Testis (tissue), 5 donors: ENCODE measurements around the gene OR2D3. TPM values are rescaled to one million over a fixed set of nuclear protein-coding genes. Genes with fewer than 3 reads are reported as not detected.

Source experiments
- DNase-seq: peaks from one replicate; pipeline ENCODE4 v3.0.0-alpha.2; 2019
- H3K27ac ChIP-seq, 2 donors: fragments of 200-600 bp; sonication (generic); one replicate each; pipeline ENCODE4 v1.5.1; 2019
- H3K27me3 ChIP-seq: fragments of 200-600 bp; sonication (generic); one replicate; pipeline ENCODE4 v1.5.1; 2019
- H3K36me3 ChIP-seq: fragments of 200-600 bp; sonication (generic); one replicate; pipeline ENCODE4 v1.5.1; 2017; ENCODE audit warnings: low read depth; ENCODE audit errors: missing control alignments
- H3K4me1 ChIP-seq: fragments of 200-600 bp; sonication (generic); one replicate; pipeline ENCODE4 v1.5.1; 2019
- H3K4me3 ChIP-seq, 2 donors: fragments of 200-600 bp; sonication (generic); one replicate each; pipeline ENCODE4 v1.5.1; 2017 to 2019
- H3K9me3 ChIP-seq: fragments of 200-600 bp; sonication (generic); one replicate; pipeline ENCODE4 v1.5.1; 2017
- CTCF ChIP-seq, 3 experiments: fragments of 450-650 bp in 2 of 3; fragments of 200-600 bp in 1 of 3; sonication (generic) in 1 of 3; IDR thresholded peaks; one replicate each; pipeline ENCODE4 v1.5.1; 2016 to 2019; ENCODE audit warnings: antibody characterized with exemption in 3 of 3, mild to moderate bottlenecking in 2 of 3, moderate library complexity in 1 of 3
- POLR2A ChIP-seq: fragments of 450-650 bp; IDR thresholded peaks from one replicate; pipeline ENCODE4 v1.6.1; 2017; ENCODE audit warnings: antibody characterized with exemption, mild to moderate bottlenecking, moderate library complexity
- WGBS, 2 donors: methylation state at CpG; one replicate each; pipeline ENCODE4 v1.1.5; 2018; 5-methylcytosine and 5-hydroxymethylcytosine counted together
- intact Hi-C: fragments of 100-400 bp; cut with DNase I; formaldehyde crosslinking; loops from one replicate; pipeline ENCODE4 v1.15.1; 2023; ENCODE audit warnings: low total_unique reads
- long read RNA-seq, 2 donors: transcript quantifications; one replicate each; lab custom pipeline, GENCODE V29; 2026
- polyA plus RNA-seq: library from polyadenylated mRNA; stranded (reverse); fragments of 350-450 nt; fragmentation: Illumina TruSeq; extraction: RNeasy Lipid Tissue Mini Kit (QIAGEN cat#74804); gene quantifications from one replicate; pipeline ENCODE4 v1.2.3, GENCODE V29; 2014; ENCODE audit warnings: low read depth, low replicate concordance; ENCODE audit not compliant: insufficient read depth
- total RNA-seq, 2 donors: library from RNA; depleted of rRNA; stranded (reverse); fragments of >200 nt; gene quantifications; one replicate each; pipeline ENCODE4 v1.2.3, GENCODE V29; 2016

Gene OR2D3
- total RNA-seq (not detected), polyA plus RNA-seq (not detected)
- long read RNA-seq, donor 1 = 0 reads
- long read RNA-seq, donor 2 = 0 reads

DNA sequence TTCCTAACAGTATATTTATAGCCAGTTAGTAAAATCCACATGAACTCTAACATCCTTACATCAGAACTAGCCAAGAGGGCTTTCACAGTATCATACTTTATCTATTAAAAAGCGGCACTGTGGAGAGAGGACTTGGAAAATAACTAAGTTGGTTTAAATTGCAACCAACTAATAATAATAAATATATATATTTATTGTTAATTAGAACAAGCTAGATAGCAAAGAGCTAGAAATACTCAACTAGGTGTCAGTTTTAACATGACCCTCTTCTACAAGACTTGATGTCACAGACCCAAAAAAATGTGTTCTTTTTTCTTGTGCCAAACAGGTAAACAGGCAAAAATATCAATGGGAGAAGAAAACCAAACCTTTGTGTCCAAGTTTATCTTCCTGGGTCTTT is at the start of gene OR2D3:
Gene OR2D3 (plus strand): TSS at position 301 of the 400 bp plus-strand sequence. CDS start 0 bp downstream, at position 301.
- no peaks in the 10 kb centered on the region for H3K36me3 ChIP-seq

GRCh38 chr11:6871278-6871677 is 49.5 kb upstream of the OR2D3 start:
- H3K27me3 ChIP-seq = no peaks in the 10 kb centered on the region
- H3K36me3 ChIP-seq = no peaks in the 10 kb centered on the region
- TF ChIP-seq POLR2A = no peak
- no peak for TF ChIP-seq CTCF (IDR thresholded peaks at IDR 0.05)
- no peak for DNase-seq
- no peaks in the 10 kb centered on the region for H3K9me3 ChIP-seq
- no peaks in the 10 kb centered on the region for H3K4me1 ChIP-seq
- WGBS, 2 donors = 85 to 98% methylated on average over 1 of the region's 1 CpG
- no peak overlapping the region for H3K27ac ChIP-seq
- no peak overlapping the region for H3K4me3 ChIP-seq
- intact Hi-C loops = no loop called here

More for the DNA sequence above, at the start of gene OR2D3:
- intact Hi-C loops = no loop called here
- no peak for DNase-seq
- H3K4me1 ChIP-seq = no peaks in the 10 kb centered on the region
- no peak within 1 kb of the TSS for H3K4me3 ChIP-seq
- WGBS, 2 donors = 86 to 93% methylated on average over 1 of the region's 1 CpG
- no peak for TF ChIP-seq POLR2A
- TF ChIP-seq CTCF (IDR thresholded peaks at IDR 0.05) = no peak
- no peaks in the 10 kb centered on the region for H3K9me3 ChIP-seq
- no peak within 1 kb of the TSS for H3K27ac ChIP-seq
- H3K27me3 ChIP-seq = no peaks in the 10 kb centered on the region

- no peaks in the 10 kb centered on the region for H3K9me3 ChIP-seq
- no peaks in the 10 kb centered on the region for H3K36me3 ChIP-seq
- no peaks in the 10 kb centered on the region for H3K4me1 ChIP-seq
- no peak overlapping the region for H3K4me3 ChIP-seq
- H3K27me3 ChIP-seq = no peaks in the 10 kb centered on the region
- intact Hi-C loops = no loop called here
- no peak overlapping the region for H3K27ac ChIP-seq
- no peak for DNase-seq
- WGBS, 2 donors = 97% methylated on average over 2 of the region's 2 CpGs
- TF ChIP-seq CTCF (IDR thresholded peaks at IDR 0.05) (no peak), POLR2A (no peak)
Observed at GRCh38 chr11:6875761-6876160, 45.0 kb upstream of the OR2D3 start.

DNA sequence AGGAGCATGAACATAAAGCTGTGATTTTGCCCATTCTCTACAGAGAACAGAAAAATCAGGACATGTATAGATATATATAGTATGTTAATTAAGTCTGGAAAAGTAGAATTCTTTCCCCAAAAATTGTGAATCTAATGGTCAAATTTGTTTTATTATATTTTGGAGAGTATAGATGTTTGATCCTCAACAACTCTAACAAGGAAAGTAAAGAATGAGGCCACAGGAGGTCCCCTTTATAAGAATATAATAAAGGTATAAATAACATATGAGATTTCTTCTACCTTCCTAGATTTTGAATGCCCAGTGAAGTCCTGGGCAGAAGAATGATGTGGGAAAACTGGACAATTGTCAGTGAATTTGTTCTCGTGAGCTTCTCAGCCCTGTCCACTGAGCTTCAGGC is 44.5 kb upstream of the OR2D3 start, which contains the start of gene OR10A4:
Gene OR10A4 (plus strand): TSS at position 301 of the 400 bp plus-strand sequence. CDS start 23 bp downstream, at position 324.
- no peak within 1 kb of the TSS for H3K4me3 ChIP-seq
- DNase-seq = no peak
- no peaks in the 10 kb centered on the region for H3K4me1 ChIP-seq
- WGBS, 2 donors = 90 to 100% methylated on average over 1 of the region's 1 CpG
- H3K27me3 ChIP-seq = no peaks in the 10 kb centered on the region
- H3K9me3 ChIP-seq = no peaks in the 10 kb centered on the region
- TF ChIP-seq POLR2A (no peak), CTCF (IDR thresholded peaks at IDR 0.05) (no peak)
- intact Hi-C loops = no loop called here
- H3K27ac ChIP-seq = no peak within 1 kb of the TSS
- H3K36me3 ChIP-seq = no peaks in the 10 kb centered on the region

GRCh38 chr11:6876914-6877313 is 43.9 kb upstream of the OR2D3 start:
- TF ChIP-seq CTCF (IDR thresholded peaks at IDR 0.05) (no peak), POLR2A (no peak)
- no peaks in the 10 kb centered on the region for H3K27me3 ChIP-seq
- DNase-seq = no peak
- H3K9me3 ChIP-seq = no peaks in the 10 kb centered on the region
- H3K4me1 ChIP-seq = no peaks in the 10 kb centered on the region
- H3K36me3 ChIP-seq = no peaks in the 10 kb centered on the region
- no peak overlapping the region for H3K27ac ChIP-seq
- no peak overlapping the region for H3K4me3 ChIP-seq
- 91 to 97% methylated on average over 3 of the region's 3 CpGs for WGBS, 2 donors
- intact Hi-C loops = no loop called here
